Upper lobe of right lung (tissue), 1 donor: ENCODE measurements around the gene NT5C2. TPM values are rescaled to one million over a fixed set of nuclear protein-coding genes. Genes with fewer than 3 reads are reported as not detected.
"Not testable (repeated sequence)": the region's sequence is repeated elsewhere in the genome, so short reads cannot be mapped to it uniquely, and the experiment has no call there.

Experiments
- ATAC-seq: fragments of 200-7000 bp; cut with Tn5 transposase; one replicate; pipeline ENCODE4 v1.9.1; 2020; ENCODE audit warnings: mild to moderate bottlenecking, moderate library complexity
- DNase-seq: peaks from one replicate; pipeline ENCODE4 v3.0.0-alpha.2; 2020
- H3K27ac ChIP-seq: fragments of 200-600 bp; one replicate; pipeline ENCODE4 v1.8.0; 2022
- H3K27me3 ChIP-seq: fragments of 200-600 bp; one replicate; pipeline ENCODE4 v1.8.0; 2022; ENCODE audit warnings: mild to moderate bottlenecking
- H3K36me3 ChIP-seq: fragments of 200-600 bp; one replicate; pipeline ENCODE4 v1.8.0; 2022
- H3K4me1 ChIP-seq: fragments of 200-600 bp; one replicate; pipeline ENCODE4 v1.8.0; 2022
- H3K4me3 ChIP-seq: fragments of 200-600 bp; one replicate; pipeline ENCODE4 v1.8.0; 2022; ENCODE audit warnings: mild to moderate bottlenecking
- H3K9me3 ChIP-seq: fragments of 200-600 bp; one replicate; pipeline ENCODE4 v1.8.0; 2022
- intact Hi-C: fragments of 100-400 bp; cut with DNase I; formaldehyde crosslinking; loops from one replicate; pipeline ENCODE4 v1.11.0; 2022
- total RNA-seq: library from RNA; stranded (reverse); fragmentation: NEBNext Ultra II Directional; extraction: Animal tissue kit (Norgen Biotek cat#: 25700); gene quantifications from one replicate; pipeline ENCODE4 v1.2.1, GENCODE V29; 2021
- TF ChIP-seq, protein P1 (sequence below): fragments of 200-600 bp; IDR thresholded peaks from one replicate; pipeline ENCODE4 v1.8.0; 2022; ENCODE audit warnings: antibody characterized with exemption
- donor health status: DM: no; HTN: yes; CAD: no; lungs with severe emphysema.

NT5C2 gene
- total RNA-seq, 1 donor from 2014 or later, result 92.7 TPM

DNA sequence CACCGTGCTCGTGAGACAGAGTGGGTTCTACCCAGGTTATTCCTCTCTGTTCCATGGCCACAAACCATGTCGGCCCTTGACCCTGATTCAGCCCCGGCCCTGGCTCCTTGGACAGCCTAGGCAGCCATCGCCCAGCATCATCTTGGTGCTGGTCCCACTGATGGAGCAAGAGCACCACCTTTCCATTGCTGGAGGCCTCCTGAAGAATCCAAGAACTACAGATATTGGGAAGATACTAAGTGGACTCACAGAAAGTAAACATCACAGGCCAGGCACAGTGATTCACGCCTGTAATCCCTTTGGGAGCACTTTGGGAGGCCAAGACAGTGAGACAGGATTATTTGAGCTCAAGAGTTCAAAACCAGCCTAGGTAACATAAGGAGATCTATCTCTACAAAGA, 125.1 kb downstream of the NT5C2 start:
- TF ChIP-seq, protein P1, sequence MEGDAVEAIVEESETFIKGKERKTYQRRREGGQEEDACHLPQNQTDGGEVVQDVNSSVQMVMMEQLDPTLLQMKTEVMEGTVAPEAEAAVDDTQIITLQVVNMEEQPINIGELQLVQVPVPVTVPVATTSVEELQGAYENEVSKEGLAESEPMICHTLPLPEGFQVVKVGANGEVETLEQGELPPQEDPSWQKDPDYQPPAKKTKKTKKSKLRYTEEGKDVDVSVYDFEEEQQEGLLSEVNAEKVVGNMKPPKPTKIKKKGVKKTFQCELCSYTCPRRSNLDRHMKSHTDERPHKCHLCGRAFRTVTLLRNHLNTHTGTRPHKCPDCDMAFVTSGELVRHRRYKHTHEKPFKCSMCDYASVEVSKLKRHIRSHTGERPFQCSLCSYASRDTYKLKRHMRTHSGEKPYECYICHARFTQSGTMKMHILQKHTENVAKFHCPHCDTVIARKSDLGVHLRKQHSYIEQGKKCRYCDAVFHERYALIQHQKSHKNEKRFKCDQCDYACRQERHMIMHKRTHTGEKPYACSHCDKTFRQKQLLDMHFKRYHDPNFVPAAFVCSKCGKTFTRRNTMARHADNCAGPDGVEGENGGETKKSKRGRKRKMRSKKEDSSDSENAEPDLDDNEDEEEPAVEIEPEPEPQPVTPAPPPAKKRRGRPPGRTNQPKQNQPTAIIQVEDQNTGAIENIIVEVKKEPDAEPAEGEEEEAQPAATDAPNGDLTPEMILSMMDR, result no peak
- DNase-seq (no peak), ATAC-seq (no peak)
- Histone ChIP-seq H3K27ac (no peak overlapping the region), H3K4me1 (no peaks in the 10 kb centered on the region), H3K27me3 (no peaks in the 10 kb centered on the region), H3K36me3 (no peaks in the 10 kb centered on the region), H3K9me3 (no peaks in the 10 kb centered on the region), H3K4me3 (no peak overlapping the region)
- intact Hi-C loops, result loop anchor here (10.0 kb wide), 1 partner anchor 153 kb away; the partner anchor contains the start of gene CNNM2

DNA sequence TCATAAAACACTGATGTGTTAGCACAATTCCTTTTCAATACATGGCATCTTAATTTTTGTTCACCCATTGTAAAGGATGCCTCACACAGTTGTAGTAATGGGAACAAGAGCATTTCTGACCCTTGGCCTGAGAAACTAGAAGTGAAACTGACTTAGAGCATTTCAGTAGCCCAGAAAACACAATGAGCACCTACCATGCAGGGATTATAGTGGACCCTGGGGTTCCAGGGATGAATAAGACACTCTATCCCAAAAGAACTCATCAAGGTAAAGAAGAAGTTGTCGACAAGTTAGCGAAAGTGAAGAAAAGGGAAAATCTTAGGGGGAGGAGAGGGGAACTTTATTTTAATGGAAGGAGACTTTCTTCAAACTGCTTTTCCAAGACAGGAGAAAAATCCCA, 125.6 kb downstream of the NT5C2 start:
- no peaks in the 10 kb centered on the region for H3K4me1 ChIP-seq
- no peaks in the 10 kb centered on the region for H3K9me3 ChIP-seq
- TF ChIP-seq, protein P1, result no peak
- H3K36me3 ChIP-seq, result no peaks in the 10 kb centered on the region
- no peaks in the 10 kb centered on the region for H3K27me3 ChIP-seq
- no peak overlapping the region for H3K4me3 ChIP-seq
- no peak for ATAC-seq
- DNase-seq, result no peak
- no peak overlapping the region for H3K27ac ChIP-seq
- intact Hi-C loops, result loop anchor here (10.0 kb wide), 1 partner anchor 153 kb away; the partner anchor contains the start of gene CNNM2

DNA sequence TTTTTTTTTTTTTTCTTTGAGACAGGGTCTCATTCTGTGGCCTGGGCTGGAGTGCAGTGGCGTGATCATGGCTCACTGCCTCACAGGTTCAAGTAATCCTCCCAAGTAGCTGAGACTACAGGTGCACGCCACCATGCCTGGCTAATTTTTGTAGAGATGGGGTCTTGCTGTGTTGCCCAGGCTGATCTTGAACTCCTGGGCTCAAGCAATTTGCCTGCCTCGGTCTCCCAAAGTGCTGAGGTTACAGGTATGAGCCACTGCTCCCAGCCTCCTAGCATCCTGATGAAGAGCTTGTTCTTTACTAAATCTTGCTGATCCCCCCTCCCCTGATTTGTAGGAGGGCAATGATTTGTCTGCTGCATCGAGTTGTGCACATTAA, 126.0 kb downstream of the NT5C2 start:
- intact Hi-C loops, result loop anchor here (10.0 kb wide), 1 partner anchor 152 kb away; the partner anchor contains the start of gene CNNM2
- not testable (repeated sequence) for H3K4me3 ChIP-seq, DNase-seq, H3K27ac ChIP-seq, H3K36me3 ChIP-seq, ATAC-seq, H3K4me1 ChIP-seq, H3K9me3 ChIP-seq, H3K27me3 ChIP-seq

DNA sequence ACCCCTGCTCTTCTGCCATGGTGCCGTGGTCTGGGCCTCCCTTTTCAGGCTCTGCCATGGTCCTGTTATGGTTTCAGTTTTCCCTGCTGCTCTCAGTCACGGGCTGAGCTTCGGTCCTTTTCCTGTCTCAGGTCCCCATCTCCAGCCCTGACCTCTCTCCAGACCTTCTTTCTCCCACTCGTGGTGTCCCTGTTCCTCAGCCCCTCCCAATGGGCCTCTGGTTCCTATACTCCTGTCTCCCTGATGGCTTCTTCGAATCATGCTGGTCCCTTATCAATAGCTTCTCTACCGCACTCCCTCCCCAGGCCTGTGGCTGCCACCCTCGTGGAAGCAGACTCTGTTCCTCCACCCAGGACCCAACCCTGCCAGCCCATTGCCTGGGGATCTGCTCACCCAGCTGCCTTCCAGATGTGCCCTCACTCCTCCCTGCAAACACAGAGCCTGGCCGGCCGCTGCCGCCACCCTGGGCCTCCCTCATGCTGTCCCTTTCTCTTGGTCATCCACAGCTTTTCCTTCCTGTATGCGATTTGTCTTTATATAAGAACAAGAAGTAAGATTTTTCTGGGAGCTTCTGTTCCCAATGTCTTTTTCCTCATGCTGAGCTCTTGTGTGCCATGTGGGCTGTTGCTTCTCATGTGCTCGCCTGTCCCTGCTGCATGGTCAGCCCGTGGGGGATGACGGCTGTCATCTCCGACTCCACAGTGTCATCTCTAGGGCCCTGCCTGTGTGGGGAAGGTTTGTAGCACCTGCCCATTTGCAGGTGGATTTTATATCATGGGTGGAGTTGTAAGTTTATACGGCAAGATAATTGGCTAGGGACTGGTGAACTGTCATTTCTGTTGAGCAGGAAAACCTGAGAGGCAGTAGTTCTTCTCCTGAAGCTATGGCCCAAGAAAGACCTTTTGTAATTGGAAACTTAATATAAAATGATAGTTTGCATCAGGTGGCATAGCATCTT, 126.7 kb downstream of the NT5C2 start:
- intact Hi-C loops, result loop anchor here (10.0 kb wide), 1 partner anchor 152 kb away; the partner anchor contains the start of gene CNNM2
- H3K27me3 ChIP-seq, result no peaks in the 10 kb centered on the region
- TF ChIP-seq, protein P1, result no peak
- H3K4me1 ChIP-seq, result no peaks in the 10 kb centered on the region
- DNase-seq (no peak), ATAC-seq (no peak)
- no peaks in the 10 kb centered on the region for H3K9me3 ChIP-seq
- H3K27ac ChIP-seq, result no peak overlapping the region
- H3K36me3 ChIP-seq, result no peaks in the 10 kb centered on the region
- H3K4me3 ChIP-seq, result no peak overlapping the region

DNA sequence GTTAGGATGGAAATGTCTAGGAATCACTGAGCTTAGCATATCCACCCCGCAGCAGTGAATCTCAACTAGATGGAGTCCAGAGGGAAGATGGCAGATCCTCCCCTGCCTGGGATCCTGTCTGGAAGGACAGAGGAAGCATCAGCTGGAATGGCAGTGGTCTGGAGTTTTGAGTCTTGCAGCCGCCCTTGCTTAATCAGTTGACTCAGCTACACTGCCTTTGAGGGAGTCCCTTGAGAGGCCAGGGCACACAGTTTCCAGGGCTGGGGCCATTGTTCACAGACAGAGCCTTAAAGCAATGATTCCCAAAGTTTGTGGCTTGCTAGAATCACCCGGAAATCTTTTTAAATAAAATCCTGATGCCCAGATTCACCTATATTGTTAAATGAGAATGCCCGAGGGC, 128.1 kb downstream of the NT5C2 start:
- H3K9me3 ChIP-seq, result no peaks in the 10 kb centered on the region
- no peaks in the 10 kb centered on the region for H3K36me3 ChIP-seq
- intact Hi-C loops, result loop anchor here (10.0 kb wide), 1 partner anchor 150 kb away; the partner anchor contains the start of gene CNNM2
- no peak for DNase-seq
- H3K27me3 ChIP-seq, result no peaks in the 10 kb centered on the region
- TF ChIP-seq, protein P1, result no peak
- no peaks in the 10 kb centered on the region for H3K4me1 ChIP-seq
- ATAC-seq, result no peak
- no peak overlapping the region for H3K27ac ChIP-seq
- no peak overlapping the region for H3K4me3 ChIP-seq
